Measurements from ENCODE around the gene TSGA10IP. TPM values are rescaled to one million over a fixed set of nuclear protein-coding genes. Genes with fewer than 3 reads are reported as not detected.

Gene TSGA10IP
- total and polyA plus RNA-seq, 10 of the 15 experiments (the other 5 are each of a cell fraction or from before 2014, with no cell fraction given): not detected

GRCh38 chr11:65922565-65922964 is 22.7 kb upstream of the TSGA10IP start (continued):
- TF ChIP-seq ZBTB40 (IDR thresholded peaks at IDR 0.05; ENCODE audit: borderline replicate concordance) (no peak), SP1 (IDR thresholded peaks at IDR 0.05; ENCODE audit: low read depth, low read length) (no peak), MYC (IDR thresholded peaks at IDR 0.05; ENCODE audit: insufficient read depth, insufficient read length, insufficient replicate concordance, low read length, severe bottlenecking) (no peak), GATAD2B (conservative IDR thresholded peaks at IDR 0.05; ENCODE audit: low read depth) (no peak), ASH2L (IDR thresholded peaks at IDR 0.05; ENCODE audit: borderline replicate concordance, low read depth) (no peak), BCL3 (IDR thresholded peaks at IDR 0.05; ENCODE audit: borderline replicate concordance, insufficient read depth, low read depth, low read length, poor library complexity, severe bottlenecking) (no peak)

- H3K9me3 ChIP-seq (replicated peaks; ENCODE audit: control insufficient read depth, insufficient read depth, low read length): no peaks in the 10 kb centered on the region
- intact Hi-C loops (cut with micrococcal nuclease; ENCODE audit: unreplicated experiment) (loop anchor here (5.0 kb wide), 1 partner anchor 33 kb away; the partner anchor contains the start of gene CCDC85B), in situ Hi-C loops (cut with MboI) (no loop called here)
- BruUV-seq (replicated peaks): no TSS peak
- H3K4me2 ChIP-seq (ENCODE audit: control insufficient read depth, insufficient read depth): no peak overlapping the region
- no peak overlapping the region for H3K9ac ChIP-seq (ENCODE audit: control insufficient read depth, insufficient read depth, low read length)
- H3K79me2 ChIP-seq (ENCODE audit: control insufficient read depth, insufficient read depth, low read length): peaks cover 5% of the 10 kb centered on the region
- no peak for DNase-seq (ENCODE audit: low read depth, low spot score)
- no peak overlapping the region for H3K27ac ChIP-seq (ENCODE audit: control insufficient read depth, insufficient read depth)
- no peak for FAIRE-seq
- 93% methylated on average over 2 of the region's 2 CpGs for WGBS (ENCODE audit: insufficient coverage, insufficient replicate concordance, low lambda C conversion rate, missing lambda C conversion rate)
- H3K4me1 ChIP-seq (ENCODE audit: control insufficient read depth, insufficient read depth, low read length): peaks cover 25% of the 10 kb centered on the region
- H3K27me3 ChIP-seq (replicated peaks in 1 of 2; ENCODE audit: control insufficient read depth in 2 of 2, insufficient read depth in 2 of 2, low read length in 1 of 2): no peaks in the 10 kb centered on the region
- ChIA-PET CTCF (no interaction called here), RAD21 (ENCODE audit: unreplicated experiment) (no interaction called here), SMC1A (ENCODE audit: uncharacterized antibody, unreplicated experiment) (no interaction called here), POLR2A (interaction anchor here (0.9 to 1.9 kb wide), 3 partner anchors 35 to 65 kb away, joined by 3 to 6 read pairs (median 5); partner anchors contain the start of genes CCDC85B, FIBP and MUS81)
- H2AFZ ChIP-seq (ENCODE audit: control insufficient read depth, low read depth, low read length): no peak overlapping the region
- H3K36me3 ChIP-seq (ENCODE audit: control insufficient read depth in 2 of 2, insufficient read depth in 2 of 2, low read length in 1 of 2): peaks cover 0 to 2% of the 10 kb centered on the region in 2 experiments; a peak in 2 of 4 replicates
- no peaks in the 10 kb centered on the region for H4K20me1 ChIP-seq (ENCODE audit: control insufficient read depth, insufficient read depth)
- H3K4me3 ChIP-seq: no peak overlapping the region
- ATAC-seq: no peak
- TF ChIP-seq POU2F2 (IDR thresholded peaks at IDR 0.05; ENCODE audit: borderline replicate concordance, low read depth, low read length): no peak
- TF ChIP-seq MEF2B (IDR thresholded peaks at IDR 0.05; ENCODE audit: partially characterized antibody, poor library complexity, severe bottlenecking): no peak
- TF ChIP-seq MTA2 (IDR thresholded peaks at IDR 0.05; ENCODE audit: low read depth): no peak
- no peak for TF ChIP-seq BHLHE40 (IDR thresholded peaks at IDR 0.05; ENCODE audit: borderline replicate concordance in 1 of 2, low read depth in 2 of 2, low read length in 1 of 2)
- TF ChIP-seq KDM1A (IDR thresholded peaks at IDR 0.05; ENCODE audit: borderline replicate concordance): no peak
- TF ChIP-seq FOXK2 (IDR thresholded peaks at IDR 0.05): no peak
- TF ChIP-seq MEF2A (IDR thresholded peaks at IDR 0.05; ENCODE audit: insufficient read depth, low read depth, low read length): no peak
- TF ChIP-seq NR2C2 (IDR thresholded peaks at IDR 0.05; ENCODE audit: borderline replicate concordance, control insufficient read depth, insufficient read length, low read depth): no peak
- no peak for TF ChIP-seq JUNB (IDR thresholded peaks at IDR 0.05)
- TF ChIP-seq POLR2AphosphoS2 (IDR thresholded peaks at IDR 0.05; ENCODE audit: low read depth, low read length): no peak
- TF ChIP-seq ZNF274 (IDR thresholded peaks at IDR 0.05; ENCODE audit: insufficient read depth, insufficient read length): no peak
- TF ChIP-seq GATAD2B (conservative IDR thresholded peaks at IDR 0.05; ENCODE audit: low read depth): no peak
These were observed 19.9 kb upstream of the TSGA10IP start for GRCh38 chr11:65925397-65925796.
